Uterus (tissue), 4 donors: ENCODE results near the gene AKNA. TPM values are rescaled to one million over a fixed set of nuclear protein-coding genes. Genes with fewer than 3 reads are reported as not detected.

Experiments
- DNase-seq, 2 donors: peaks; one replicate each; pipeline ENCODE4 v3.0.0-alpha.2; 2019 to 2020
- H3K27ac ChIP-seq, 2 donors: fragments of 200-600 bp; sonication (generic); 1 replicate in 1 of 2; 2 replicates in 1 of 2; pipeline ENCODE4 v1.5.1; 2016 to 2018
- H3K27me3 ChIP-seq, 2 donors: fragments of 200-600 bp; sonication (generic); one replicate each; pipeline ENCODE4 v1.5.1; 2018 to 2019; ENCODE audit warnings: control low read depth in 1 of 2
- H3K36me3 ChIP-seq, 2 donors: fragments of 200-600 bp; sonication (generic); one replicate each; pipeline ENCODE4 v1.5.1; 2019; ENCODE audit warnings: control low read depth in 1 of 2
- H3K4me1 ChIP-seq, 2 donors: fragments of 200-600 bp; sonication (generic); one replicate each; pipeline ENCODE4 v1.5.1; 2018 to 2019; ENCODE audit warnings: control low read depth in 1 of 2
- H3K4me3 ChIP-seq, 2 donors: fragments of 200-600 bp; sonication (generic); 1 replicate in 1 of 2; 2 replicates in 1 of 2; pipeline ENCODE4 v1.5.1; 2018 to 2019; ENCODE audit warnings: mild to moderate bottlenecking in 1 of 2
- H3K9me3 ChIP-seq, 2 donors: fragments of 200-600 bp; sonication (generic); one replicate each; pipeline ENCODE4 v1.5.1; 2019; ENCODE audit warnings: control low read depth in 1 of 2
- POLR2A ChIP-seq, 2 donors: fragments of 450-650 bp; IDR thresholded peaks; one replicate each; pipeline ENCODE4 v1.6.1; 2016; ENCODE audit warnings: antibody characterized with exemption in 2 of 2, mild to moderate bottlenecking in 1 of 2, moderate library complexity in 1 of 2
- intact Hi-C: fragments of 100-400 bp; cut with DNase I; formaldehyde crosslinking; loops from one replicate; pipeline ENCODE4 v1.15.1; 2023; ENCODE audit warnings: low total_unique reads
- total RNA-seq, 4 donors: library from RNA; depleted of rRNA in 3 of 4; stranded (reverse); fragments of >200 nt in 3 of 4; gene quantifications; one replicate each; pipeline versions ENCODE4 v1.1.0 to v1.2.4, GENCODE V29; 2014 to 2023
- TF ChIP-seq, protein P1 (sequence below), 4 experiments: fragments of 200-600 bp in 2 of 4; fragments of 450-650 bp in 2 of 4; sonication (generic) in 2 of 4; IDR thresholded peaks; one replicate each; pipeline ENCODE4 v1.5.1; 2016 to 2019; ENCODE audit warnings: antibody characterized with exemption in 4 of 4, mild to moderate bottlenecking in 2 of 4, moderate library complexity in 1 of 4
- donor health status: DM: yes; HTN: yes; CAD: no.

Gene AKNA
- total RNA-seq, 4 donors from 2014 or later, result 24.1 to 123 (median 34.3) TPM

GRCh38 chr9:114357911-114358328 lies 29.9 kb downstream of the AKNA start:
- intact Hi-C loops, result no loop called here
- no peaks in the 10 kb centered on the region for H3K4me1 ChIP-seq
- TF ChIP-seq, protein P1, sequence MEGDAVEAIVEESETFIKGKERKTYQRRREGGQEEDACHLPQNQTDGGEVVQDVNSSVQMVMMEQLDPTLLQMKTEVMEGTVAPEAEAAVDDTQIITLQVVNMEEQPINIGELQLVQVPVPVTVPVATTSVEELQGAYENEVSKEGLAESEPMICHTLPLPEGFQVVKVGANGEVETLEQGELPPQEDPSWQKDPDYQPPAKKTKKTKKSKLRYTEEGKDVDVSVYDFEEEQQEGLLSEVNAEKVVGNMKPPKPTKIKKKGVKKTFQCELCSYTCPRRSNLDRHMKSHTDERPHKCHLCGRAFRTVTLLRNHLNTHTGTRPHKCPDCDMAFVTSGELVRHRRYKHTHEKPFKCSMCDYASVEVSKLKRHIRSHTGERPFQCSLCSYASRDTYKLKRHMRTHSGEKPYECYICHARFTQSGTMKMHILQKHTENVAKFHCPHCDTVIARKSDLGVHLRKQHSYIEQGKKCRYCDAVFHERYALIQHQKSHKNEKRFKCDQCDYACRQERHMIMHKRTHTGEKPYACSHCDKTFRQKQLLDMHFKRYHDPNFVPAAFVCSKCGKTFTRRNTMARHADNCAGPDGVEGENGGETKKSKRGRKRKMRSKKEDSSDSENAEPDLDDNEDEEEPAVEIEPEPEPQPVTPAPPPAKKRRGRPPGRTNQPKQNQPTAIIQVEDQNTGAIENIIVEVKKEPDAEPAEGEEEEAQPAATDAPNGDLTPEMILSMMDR (IDR thresholded peaks at IDR 0.05), result no peak
- no peak for TF ChIP-seq POLR2A (IDR thresholded peaks at IDR 0.05)
- H3K9me3 ChIP-seq, result no peaks in the 10 kb centered on the region
- H3K27ac ChIP-seq, result no peak overlapping the region
- no peak for DNase-seq
- no peaks in the 10 kb centered on the region for H3K36me3 ChIP-seq
- H3K27me3 ChIP-seq, result no peaks in the 10 kb centered on the region
- H3K4me3 ChIP-seq, result no peak overlapping the region

GRCh38 chr9:114357360-114357759 lies 30.4 kb downstream of the AKNA start:
- Histone ChIP-seq H3K4me1 (no peaks in the 10 kb centered on the region), H3K36me3 (no peaks in the 10 kb centered on the region), H3K4me3 (no peak overlapping the region), H3K9me3 (no peaks in the 10 kb centered on the region), H3K27me3 (no peaks in the 10 kb centered on the region), H3K27ac (no peak overlapping the region)
- intact Hi-C loops, result no loop called here
- DNase-seq, result no peak
- TF ChIP-seq, protein P1 (IDR thresholded peaks at IDR 0.05), result no peak
- TF ChIP-seq POLR2A (IDR thresholded peaks at IDR 0.05), result no peak

GRCh38 chr9:114356792-114357191 lies 31.0 kb downstream of the AKNA start:
- DNase-seq, result no peak

GRCh38 chr9:114355821-114356220 lies 32.0 kb downstream of the AKNA start:
- H3K27me3 ChIP-seq, result no peaks in the 10 kb centered on the region
- H3K9me3 ChIP-seq, result no peaks in the 10 kb centered on the region
- no peaks in the 10 kb centered on the region for H3K36me3 ChIP-seq
- no peak overlapping the region for H3K4me3 ChIP-seq
- intact Hi-C loops, result no loop called here
- no peak for TF ChIP-seq POLR2A (IDR thresholded peaks at IDR 0.05)
- TF ChIP-seq, protein P1 (IDR thresholded peaks at IDR 0.05), result no peak
- DNase-seq, result no peak
- no peak overlapping the region for H3K27ac ChIP-seq
- H3K4me1 ChIP-seq, result no peaks in the 10 kb centered on the region

More at GRCh38 chr9:114356792-114357191, 31.0 kb downstream of the AKNA start:
- no peaks in the 10 kb centered on the region for H3K9me3 ChIP-seq
- no peaks in the 10 kb centered on the region for H3K27me3 ChIP-seq
- TF ChIP-seq POLR2A (IDR thresholded peaks at IDR 0.05), result no peak
- TF ChIP-seq, protein P1 (IDR thresholded peaks at IDR 0.05), result no peak
- no peaks in the 10 kb centered on the region for H3K4me1 ChIP-seq
- no peaks in the 10 kb centered on the region for H3K36me3 ChIP-seq
- H3K4me3 ChIP-seq, result no peak overlapping the region
- intact Hi-C loops, result no loop called here
- no peak overlapping the region for H3K27ac ChIP-seq

GRCh38 chr9:114351932-114352331 lies 35.9 kb downstream of the AKNA start:
- no peaks in the 10 kb centered on the region for H3K27me3 ChIP-seq
- no peak for TF ChIP-seq POLR2A (IDR thresholded peaks at IDR 0.05)
- DNase-seq, result no peak
- H3K4me3 ChIP-seq, result no peak overlapping the region
- no peak overlapping the region for H3K27ac ChIP-seq
- intact Hi-C loops, result no loop called here
- peaks cover 5 to 11% of the 10 kb centered on the region in 2 donors for H3K4me1 ChIP-seq
- H3K36me3 ChIP-seq, result no peaks in the 10 kb centered on the region
- H3K9me3 ChIP-seq, result no peaks in the 10 kb centered on the region
